Brain microvascular endothelial cell (primary cell): Measurements from ENCODE around the gene AIRE.

Source experiments
- DNase-seq: peaks from one replicate; pipeline ENCODE4 v3.0.0-alpha.2; 2020
- H3K27ac ChIP-seq: fragments of 250-450 bp; sonication (Bioruptor Pico); 2 replicates; pipeline ENCODE4 v1.5.1; 2020; ENCODE audit warnings: mild to moderate bottlenecking, moderate library complexity
- H3K27me3 ChIP-seq: fragments of 250-450 bp; sonication (Bioruptor Pico); replicated peaks from 2 replicates; pipeline ENCODE4 v1.5.1; 2020; ENCODE audit warnings: mild to moderate bottlenecking
- H3K36me3 ChIP-seq: fragments of 250-450 bp; sonication (Bioruptor Pico); replicated peaks from 2 replicates; pipeline ENCODE4 v1.5.1; 2020; ENCODE audit warnings: mild to moderate bottlenecking
- H3K4me3 ChIP-seq: 2 replicates; pipeline ENCODE4 v1.5.1; 2011; ENCODE audit warnings: low read depth, mild to moderate bottlenecking, control low read depth, low read length, moderate library complexity
- CTCF ChIP-seq: IDR thresholded peaks from 2 replicates; pipeline ENCODE4 v1.5.1; 2011; ENCODE audit warnings: low read depth, mild to moderate bottlenecking, moderate library complexity, low read length, control low read depth, inconsistent platforms; ENCODE audit errors: missing control alignments
- in situ Hi-C: cut with HindIII; loops from 2 replicates; pipeline ENCODE4 v1.10.0; 2017; ENCODE audit warnings: low sequenced_read_pairs, low pct_ligation_motif_present

AIRE gene

GRCh38 chr21:44294391-44295162 lies 8.9 kb downstream of the AIRE start:
- Histone ChIP-seq H3K27me3 (no peaks in the 10 kb centered on the region), H3K4me3 (no peak overlapping the region), H3K27ac (no peak overlapping the region), H3K36me3 (no peaks in the 10 kb centered on the region)
- TF ChIP-seq CTCF = no peak
- in situ Hi-C loops = no loop called here
- DNase-seq = peak; percentile 40

DNA sequence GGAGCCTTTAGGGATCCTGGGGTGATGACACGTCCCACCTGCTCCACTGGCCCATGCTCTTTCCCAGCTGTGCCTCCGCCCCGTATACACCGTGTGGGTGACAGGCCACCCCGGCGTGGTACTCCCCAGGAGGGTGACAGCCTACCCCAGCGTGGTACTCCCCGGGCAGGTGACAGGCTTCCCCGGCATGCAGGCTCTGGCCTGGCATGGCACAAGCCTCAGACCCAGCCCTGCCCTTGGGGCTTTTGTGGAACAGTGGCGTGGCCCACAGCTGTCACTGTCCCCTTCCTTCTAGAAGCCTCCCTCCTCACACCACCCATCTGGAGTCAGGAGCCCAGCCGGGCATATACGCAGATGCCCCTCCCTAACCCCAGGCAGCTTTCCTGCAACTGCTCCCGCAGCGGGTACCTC lies 9.5 kb downstream of the AIRE start:
- TF ChIP-seq CTCF = no peak
- no peak for DNase-seq
- Histone ChIP-seq H3K27ac (no peak overlapping the region), H3K4me3 (no peak overlapping the region), H3K27me3 (no peaks in the 10 kb centered on the region), H3K36me3 (no peaks in the 10 kb centered on the region)
- in situ Hi-C loops = no loop called here

DNA sequence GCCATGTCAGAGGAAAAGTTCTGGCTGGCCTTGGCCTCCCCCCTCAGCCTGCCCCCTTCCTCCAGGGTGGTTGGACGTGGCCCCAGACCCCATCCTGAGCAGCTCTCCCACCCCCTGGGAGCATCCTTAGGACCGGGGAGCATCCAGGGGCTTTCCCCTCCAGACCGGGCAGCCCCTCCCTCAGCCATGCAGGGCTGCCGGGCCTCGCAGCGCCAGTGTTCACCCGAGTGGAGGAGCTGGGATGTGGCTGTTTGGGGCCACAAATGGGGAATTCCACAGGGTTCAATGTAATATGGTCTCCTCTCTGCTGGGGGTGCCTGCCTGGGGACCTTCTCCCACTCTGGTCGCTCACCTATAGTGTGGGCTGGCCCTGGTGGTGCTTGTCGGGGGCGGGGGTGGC lies 10.0 kb downstream of the AIRE start:
- no peak for DNase-seq
- H3K27ac ChIP-seq = no peak overlapping the region
- H3K36me3 ChIP-seq = no peaks in the 10 kb centered on the region
- TF ChIP-seq CTCF = no peak
- no peaks in the 10 kb centered on the region for H3K27me3 ChIP-seq
- H3K4me3 ChIP-seq = no peak overlapping the region
- in situ Hi-C loops = no loop called here

DNA sequence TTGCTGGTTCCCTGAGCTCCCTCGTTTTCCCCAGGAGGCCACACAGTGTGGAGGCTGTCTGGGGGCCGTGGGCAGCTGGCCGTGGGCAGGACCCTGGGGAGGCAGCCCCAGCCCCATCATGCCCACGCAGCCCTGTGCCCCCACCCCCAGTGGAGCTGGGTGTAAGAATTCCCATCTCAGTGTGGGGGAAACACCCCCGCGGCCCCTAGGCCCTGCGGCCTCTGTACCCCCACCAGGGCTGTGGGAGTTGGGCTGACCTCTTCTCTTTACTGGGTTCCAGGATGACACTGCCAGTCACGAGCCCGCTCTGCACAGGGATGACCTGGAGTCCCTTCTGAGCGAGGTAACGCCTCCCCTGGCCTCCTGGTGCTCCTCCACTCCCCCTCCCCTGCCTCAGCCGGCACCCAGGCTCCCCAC lies 10.4 kb downstream of the AIRE start:
- H3K36me3 ChIP-seq = no peaks in the 10 kb centered on the region
- DNase-seq = no peak
- no peak overlapping the region for H3K4me3 ChIP-seq
- no peak for TF ChIP-seq CTCF
- H3K27me3 ChIP-seq = no peaks in the 10 kb centered on the region
- in situ Hi-C loops = no loop called here
- H3K27ac ChIP-seq = no peak overlapping the region

DNA sequence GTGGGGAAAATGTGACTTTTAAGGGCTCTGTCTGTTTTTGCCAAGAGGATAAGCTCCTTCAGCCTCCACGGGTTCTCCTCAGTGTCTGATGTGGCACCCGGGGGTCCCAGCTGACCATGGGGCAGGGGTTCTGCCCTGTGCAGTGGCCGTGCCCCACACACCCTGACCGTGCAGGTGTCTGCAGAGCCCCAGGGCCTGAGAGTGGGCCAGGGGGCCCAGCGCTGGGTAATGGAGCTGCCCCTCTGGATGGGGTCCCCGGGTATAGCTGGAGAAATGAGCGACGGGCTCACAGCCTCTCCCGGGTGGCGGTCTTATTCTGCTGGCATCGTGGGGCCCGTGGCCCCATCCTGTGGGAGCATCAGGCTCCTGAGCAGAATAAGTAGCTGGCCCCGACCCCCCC lies 11.2 kb downstream of the AIRE start:
- Histone ChIP-seq H3K4me3 (no peak overlapping the region), H3K27ac (no peak overlapping the region), H3K27me3 (no peaks in the 10 kb centered on the region), H3K36me3 (no peaks in the 10 kb centered on the region)
- DNase-seq = no peak
- TF ChIP-seq CTCF = no peak
- in situ Hi-C loops = no loop called here

DNA sequence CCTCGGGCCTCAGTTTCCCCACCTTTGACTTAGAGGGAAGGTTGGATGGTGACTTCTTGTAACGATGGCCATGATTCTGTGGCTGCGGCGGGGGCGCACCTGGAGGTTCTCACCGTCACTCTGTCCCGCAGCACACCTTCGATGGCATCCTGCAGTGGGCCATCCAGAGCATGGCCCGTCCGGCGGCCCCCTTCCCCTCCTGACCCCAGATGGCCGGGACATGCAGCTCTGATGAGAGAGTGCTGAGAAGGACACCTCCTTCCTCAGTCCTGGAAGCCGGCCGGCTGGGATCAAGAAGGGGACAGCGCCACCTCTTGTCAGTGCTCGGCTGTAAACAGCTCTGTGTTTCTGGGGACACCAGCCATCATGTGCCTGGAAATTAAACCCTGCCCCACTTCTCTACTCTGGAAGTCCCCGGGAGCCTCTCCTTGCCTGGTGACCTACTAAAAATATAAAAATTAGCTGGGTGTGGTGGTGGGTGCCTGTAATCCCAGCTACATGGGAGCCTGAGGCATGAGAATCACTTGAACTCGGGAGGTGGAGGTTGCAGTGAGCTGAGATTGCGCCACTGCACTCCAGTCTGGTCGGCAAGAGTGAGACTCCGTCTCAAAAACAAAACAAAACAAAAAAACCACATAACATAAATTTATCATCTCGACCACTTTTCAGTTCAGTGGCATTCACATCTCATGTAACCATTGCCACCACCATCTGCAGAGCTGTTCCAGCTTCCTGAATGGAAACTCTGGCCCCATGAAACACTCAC lies 12.0 kb downstream of the AIRE start:
- in situ Hi-C loops = no loop called here
- TF ChIP-seq CTCF = peak; percentile 92
- DNase-seq = peak; percentile 70
- Histone ChIP-seq H3K4me3 (no peak overlapping the region), H3K36me3 (no peaks in the 10 kb centered on the region), H3K27me3 (no peaks in the 10 kb centered on the region), H3K27ac (no peak overlapping the region)
